ENCODE data around the gene CLCNKA.

DNA sequence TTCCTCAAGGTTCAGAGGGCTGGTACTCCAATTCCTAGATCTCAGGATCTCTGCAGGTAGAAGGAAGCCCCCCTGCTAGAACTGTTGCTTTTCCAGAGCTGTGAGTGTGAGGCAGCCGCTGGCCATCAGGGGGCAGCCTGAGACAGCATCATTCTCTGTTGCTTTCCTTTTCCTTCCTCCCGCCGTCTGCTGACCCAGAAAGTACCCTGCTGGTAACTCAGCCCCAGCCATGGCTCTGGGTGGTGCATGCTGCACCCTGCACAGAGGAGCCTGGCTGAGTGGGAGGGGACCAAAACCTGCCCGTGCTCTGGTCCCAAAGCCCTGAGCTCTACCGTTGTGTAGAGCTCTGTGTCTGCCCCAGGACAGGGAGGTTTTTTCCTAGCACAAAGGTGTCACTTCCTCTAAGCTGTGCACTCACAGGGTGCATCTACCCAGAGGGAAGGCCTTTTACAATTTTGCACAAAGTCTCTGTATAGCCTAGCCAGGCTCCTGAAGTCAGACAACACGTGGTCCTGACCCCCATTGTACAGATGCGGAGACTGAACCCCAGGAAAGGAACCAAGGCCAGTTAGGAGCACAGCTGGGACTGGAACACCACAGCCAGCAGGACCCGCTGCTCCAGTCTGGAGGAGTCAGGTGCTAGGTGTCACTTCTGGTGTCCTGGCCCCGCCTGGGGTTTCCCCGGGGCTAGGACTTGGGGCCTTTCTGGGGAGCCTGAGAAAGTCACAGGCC lies 57.3 kb downstream of the CLCNKA start:
- peak; percentile 70 to 97 (median 94) for TF ChIP-seq CTCF (IDR thresholded peaks at IDR 0.05)
- TF ChIP-seq POLR2A (IDR thresholded peaks at IDR 0.05), result no peak

Measured in body of pancreas (tissue), 4 donors.